ENCODE measurements around the gene TMEM41A.

Gene TMEM41A

GRCh38 chr3:185444329-185444728 lies 54.5 kb downstream of the TMEM41A start:
- TF ChIP-seq, protein P1, sequence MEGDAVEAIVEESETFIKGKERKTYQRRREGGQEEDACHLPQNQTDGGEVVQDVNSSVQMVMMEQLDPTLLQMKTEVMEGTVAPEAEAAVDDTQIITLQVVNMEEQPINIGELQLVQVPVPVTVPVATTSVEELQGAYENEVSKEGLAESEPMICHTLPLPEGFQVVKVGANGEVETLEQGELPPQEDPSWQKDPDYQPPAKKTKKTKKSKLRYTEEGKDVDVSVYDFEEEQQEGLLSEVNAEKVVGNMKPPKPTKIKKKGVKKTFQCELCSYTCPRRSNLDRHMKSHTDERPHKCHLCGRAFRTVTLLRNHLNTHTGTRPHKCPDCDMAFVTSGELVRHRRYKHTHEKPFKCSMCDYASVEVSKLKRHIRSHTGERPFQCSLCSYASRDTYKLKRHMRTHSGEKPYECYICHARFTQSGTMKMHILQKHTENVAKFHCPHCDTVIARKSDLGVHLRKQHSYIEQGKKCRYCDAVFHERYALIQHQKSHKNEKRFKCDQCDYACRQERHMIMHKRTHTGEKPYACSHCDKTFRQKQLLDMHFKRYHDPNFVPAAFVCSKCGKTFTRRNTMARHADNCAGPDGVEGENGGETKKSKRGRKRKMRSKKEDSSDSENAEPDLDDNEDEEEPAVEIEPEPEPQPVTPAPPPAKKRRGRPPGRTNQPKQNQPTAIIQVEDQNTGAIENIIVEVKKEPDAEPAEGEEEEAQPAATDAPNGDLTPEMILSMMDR (IDR thresholded peaks at IDR 0.05; ENCODE audit: extremely low read depth, missing control alignments) = no peak
- DNase-seq (ENCODE audit: low spot score) = no peak

- TF ChIP-seq, protein P1 (IDR thresholded peaks at IDR 0.05; ENCODE audit: extremely low read depth, missing control alignments) = no peak
- DNase-seq (ENCODE audit: low spot score) = no peak
Measured at GRCh38 chr3:185442031-185442430, 56.8 kb downstream of the TMEM41A start.

DNA sequence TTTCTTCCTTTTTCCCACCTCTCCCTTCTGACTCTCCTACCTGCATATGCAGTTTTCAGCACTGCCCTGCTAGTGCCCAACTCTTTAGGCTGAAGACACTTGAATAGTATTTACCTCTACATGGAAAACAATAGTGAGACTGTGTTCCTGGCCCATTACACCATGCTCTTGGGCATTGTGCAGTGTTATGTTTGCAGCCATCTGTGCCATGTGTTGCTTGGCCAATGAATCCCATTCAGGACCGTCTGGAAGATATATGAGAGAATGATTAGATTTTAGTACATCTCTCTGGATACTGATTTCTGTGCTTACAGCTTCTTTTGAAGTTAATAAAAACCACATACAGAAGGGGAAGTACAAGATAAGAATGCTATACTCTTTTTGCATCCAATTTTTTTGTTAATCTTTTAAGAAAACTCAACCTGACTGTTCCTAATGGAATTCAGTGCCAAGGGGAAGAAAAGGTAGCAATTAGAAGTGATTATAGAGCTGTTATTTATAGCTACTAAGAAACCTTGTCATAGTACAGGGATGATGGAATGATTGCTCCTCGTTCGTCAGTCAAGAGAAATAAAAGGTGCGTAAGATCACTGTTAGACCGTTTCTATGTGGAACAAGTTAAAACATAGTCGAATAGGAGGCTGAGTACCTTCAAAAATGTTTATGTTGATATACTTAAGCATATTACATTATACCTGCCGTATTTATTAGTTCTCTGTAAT lies 58.9 kb downstream of the TMEM41A start:
- TF ChIP-seq, protein P1 (IDR thresholded peaks at IDR 0.05; ENCODE audit: extremely low read depth, missing control alignments) = no peak

More for the DNA sequence above, 58.9 kb downstream of the TMEM41A start:
- DNase-seq (ENCODE audit: low spot score) = no peak

Measured in GM20000 (cell line).